Ectodermal cell (in vitro differentiated cells): ENCODE results near the gene PWP2.
"Not testable (repeated sequence)": the region's sequence is repeated elsewhere in the genome, so short reads cannot be mapped to it uniquely, and the experiment has no call there.

ENCODE experiments used
- H3K27ac ChIP-seq: 2 replicates; pipeline ENCODE4 v1.7.0; 2013; ENCODE audit warnings: mild to moderate bottlenecking, low read depth, low read length; ENCODE audit not compliant: insufficient read depth, poor library complexity, severe bottlenecking
- H3K27me3 ChIP-seq: 2 replicates; pipeline ENCODE4 v1.7.0; 2013; ENCODE audit warnings: mild to moderate bottlenecking, low read length; ENCODE audit not compliant: insufficient read depth, control insufficient read depth, poor library complexity, severe bottlenecking
- H3K36me3 ChIP-seq: one replicate; pipeline ENCODE4 v1.7.0; 2013; ENCODE audit warnings: low read length; ENCODE audit not compliant: control insufficient read depth, insufficient read depth
- H3K4me1 ChIP-seq: one replicate; pipeline ENCODE4 v1.7.0; 2013; ENCODE audit warnings: low read length; ENCODE audit not compliant: control insufficient read depth, insufficient read depth
- H3K4me3 ChIP-seq: 2 replicates; pipeline ENCODE4 v1.7.0; 2013; ENCODE audit warnings: low read depth, low read length, control low read depth; ENCODE audit not compliant: insufficient read depth
- H3K9me3 ChIP-seq: 2 replicates; pipeline ENCODE4 v1.7.0; 2013; ENCODE audit warnings: mild to moderate bottlenecking, low read length, moderate library complexity; ENCODE audit not compliant: control insufficient read depth
- WGBS, 2 experiments: methylation state at CpG; one replicate each; pipeline ENCODE4 v1.1.7; 2013; ENCODE audit warnings: missing lambda C conversion rate in 2 of 2; 5-methylcytosine and 5-hydroxymethylcytosine counted together

Gene PWP2

DNA sequence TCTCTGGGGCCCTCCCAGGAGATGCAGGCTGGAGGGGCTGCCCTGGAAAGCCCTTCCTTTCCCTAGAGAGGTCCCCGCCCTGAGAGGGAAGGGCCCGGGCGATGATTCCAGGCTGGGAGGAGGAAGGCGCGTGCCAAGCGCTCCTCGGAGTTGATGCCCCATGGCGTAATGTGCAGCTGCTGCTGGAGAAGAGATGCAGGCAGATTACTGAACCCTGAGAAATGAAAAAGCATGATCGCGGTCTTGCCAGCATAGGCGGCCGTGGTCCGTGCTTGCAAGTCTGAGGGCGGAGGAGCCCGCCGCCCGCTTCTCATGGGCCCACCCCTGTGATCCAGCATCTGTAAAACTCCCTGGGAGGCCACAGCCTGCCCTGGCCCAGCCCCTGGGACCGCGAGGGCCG is 53.6 kb downstream of the PWP2 start:
- not testable (repeated sequence) for H3K36me3 ChIP-seq, H3K4me3 ChIP-seq, H3K9me3 ChIP-seq, H3K27ac ChIP-seq, H3K4me1 ChIP-seq, H3K27me3 ChIP-seq
- no CpG with 5 or more reads among the region's 20 CpGs for WGBS, 2 experiments

GRCh38 chr21:44163167-44163653 is 56.0 kb downstream of the PWP2 start:
- not testable (repeated sequence) for H3K4me1 ChIP-seq, H3K36me3 ChIP-seq, H3K27me3 ChIP-seq, H3K9me3 ChIP-seq, H3K4me3 ChIP-seq, H3K27ac ChIP-seq
- no CpG with 5 or more reads among the region's 13 CpGs for WGBS, 2 experiments

DNA sequence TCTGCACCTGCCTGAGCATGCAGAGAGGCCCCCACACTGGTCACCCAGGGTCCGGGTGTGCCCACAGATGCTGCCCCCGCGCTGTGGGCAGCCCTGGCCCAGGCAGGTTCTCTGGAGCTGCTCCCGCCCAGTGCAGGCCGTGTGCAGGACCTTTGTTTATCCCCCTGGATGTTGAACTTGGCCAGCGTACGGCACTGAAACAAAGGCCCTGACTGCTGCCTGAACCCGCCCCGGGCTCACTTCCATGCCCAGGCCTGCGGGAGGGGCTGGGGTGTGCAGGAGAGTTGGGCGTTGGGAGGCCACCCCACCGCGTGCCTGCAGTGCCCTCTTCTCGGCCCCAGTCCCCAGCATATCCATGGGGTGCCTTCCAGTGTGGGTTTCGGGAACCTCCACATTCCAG is 58.7 kb downstream of the PWP2 start:
- not testable (repeated sequence) for H3K27ac ChIP-seq, H3K27me3 ChIP-seq, H3K36me3 ChIP-seq, H3K4me3 ChIP-seq, H3K4me1 ChIP-seq, H3K9me3 ChIP-seq
- no CpG with 5 or more reads among the region's 15 CpGs for WGBS, 2 experiments

GRCh38 chr21:44167527-44167926 is 60.3 kb downstream of the PWP2 start:
- whole genome bisulfite sequencing, 2 experiments: no CpG with 5 or more reads among the region's 11 CpGs
- H3K36me3 ChIP-seq, H3K9me3 ChIP-seq, H3K4me1 ChIP-seq, H3K4me3 ChIP-seq, H3K27ac ChIP-seq, H3K27me3 ChIP-seq: not testable (repeated sequence)

DNA sequence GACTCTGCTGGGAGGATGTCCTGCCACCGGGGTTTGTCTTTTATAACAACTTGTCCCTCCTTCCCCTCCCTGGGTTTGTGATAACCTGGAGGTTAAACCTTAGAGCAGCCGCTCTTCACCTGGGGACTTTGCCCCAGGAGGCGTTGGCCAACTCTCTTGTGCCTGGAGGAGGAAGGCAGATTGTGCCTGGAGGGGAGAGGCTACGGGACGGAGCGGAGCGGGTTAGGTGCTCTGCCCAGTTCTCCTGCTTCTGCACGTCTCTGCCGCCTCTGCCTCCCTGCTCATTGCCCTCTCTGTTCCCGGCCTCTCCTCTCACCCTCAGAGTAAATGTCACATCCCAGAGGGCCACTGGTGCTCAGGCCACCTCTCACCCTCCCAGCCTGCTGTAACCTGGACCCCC is 63.1 kb downstream of the PWP2 start:
- no CpG with 5 or more reads among the region's 10 CpGs for WGBS, 2 experiments
- not testable (repeated sequence) for H3K4me1 ChIP-seq, H3K4me3 ChIP-seq

DNA sequence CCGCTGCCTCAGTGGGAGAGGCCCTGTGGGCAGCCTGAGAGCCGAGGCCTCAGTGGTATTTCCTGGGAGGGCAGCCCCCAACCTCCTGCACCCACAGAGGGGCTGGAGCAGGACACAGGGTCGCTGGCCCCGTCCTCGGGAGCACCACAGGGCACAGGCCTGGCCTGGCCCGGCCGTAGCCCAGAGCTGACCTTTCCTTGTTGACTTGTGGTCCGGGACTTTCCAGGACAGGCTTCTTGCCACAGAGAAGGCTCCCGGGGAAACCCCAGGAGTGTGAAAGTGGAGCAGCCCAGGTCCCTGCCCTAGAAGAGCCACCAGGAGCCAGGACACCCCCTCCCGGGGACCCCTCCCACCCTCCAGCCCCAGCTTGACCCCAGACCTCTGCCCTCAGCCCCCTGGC is 63.7 kb downstream of the PWP2 start:
- not testable (repeated sequence) for H3K36me3 ChIP-seq, H3K4me3 ChIP-seq, H3K27ac ChIP-seq, H3K27me3 ChIP-seq, H3K4me1 ChIP-seq, H3K9me3 ChIP-seq
- 96% methylated on average over 5 of the region's 10 CpGs; no CpG with 5 or more reads in 1 of the 2 experiments for WGBS, 2 experiments

More for the DNA sequence above, 63.1 kb downstream of the PWP2 start:
- H3K27me3 ChIP-seq, H3K9me3 ChIP-seq, H3K27ac ChIP-seq, H3K36me3 ChIP-seq: not testable (repeated sequence)

DNA sequence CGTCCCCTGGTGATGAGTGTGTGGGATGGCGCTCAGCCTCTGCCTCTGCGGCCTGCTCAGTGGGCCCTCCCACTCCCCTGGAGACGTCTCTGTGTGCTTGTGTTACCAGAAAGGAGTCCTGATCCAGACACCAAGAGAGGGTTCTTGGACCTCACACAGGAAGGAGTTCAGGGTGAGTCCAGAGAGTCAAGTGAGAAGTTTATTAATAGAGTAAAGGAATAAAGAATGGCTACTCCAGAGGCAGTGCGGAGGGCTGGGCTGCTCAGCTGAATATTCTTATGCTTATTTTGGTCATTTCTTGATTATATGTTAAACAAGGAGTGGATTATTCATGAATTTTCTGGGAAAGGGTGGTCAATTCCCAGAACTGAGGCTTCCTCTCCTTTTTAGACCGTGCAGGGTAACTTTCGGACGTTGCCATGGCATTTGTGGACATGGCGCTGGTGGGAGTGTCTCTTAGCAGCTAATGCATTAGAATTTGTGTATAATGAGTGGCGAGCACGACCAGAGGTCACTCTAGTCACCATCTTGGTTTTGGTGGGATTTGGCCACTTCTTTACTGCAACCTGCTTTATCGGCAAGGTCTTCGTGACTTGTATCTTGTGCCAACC is 64.9 kb downstream of the PWP2 start:
- H3K36me3 ChIP-seq, H3K27me3 ChIP-seq, H3K27ac ChIP-seq, H3K4me3 ChIP-seq, H3K4me1 ChIP-seq, H3K9me3 ChIP-seq: not testable (repeated sequence)
- WGBS, 2 experiments: no CpG with 5 or more reads among the region's 13 CpGs

- not testable (repeated sequence) for H3K9me3 ChIP-seq, H3K4me3 ChIP-seq, H3K36me3 ChIP-seq, H3K27ac ChIP-seq, H3K4me1 ChIP-seq, H3K27me3 ChIP-seq
- WGBS, 2 experiments: no CpG with 5 or more reads among the region's 19 CpGs
Observed at GRCh38 chr21:44172741-44173140, 65.5 kb downstream of the PWP2 start.

DNA sequence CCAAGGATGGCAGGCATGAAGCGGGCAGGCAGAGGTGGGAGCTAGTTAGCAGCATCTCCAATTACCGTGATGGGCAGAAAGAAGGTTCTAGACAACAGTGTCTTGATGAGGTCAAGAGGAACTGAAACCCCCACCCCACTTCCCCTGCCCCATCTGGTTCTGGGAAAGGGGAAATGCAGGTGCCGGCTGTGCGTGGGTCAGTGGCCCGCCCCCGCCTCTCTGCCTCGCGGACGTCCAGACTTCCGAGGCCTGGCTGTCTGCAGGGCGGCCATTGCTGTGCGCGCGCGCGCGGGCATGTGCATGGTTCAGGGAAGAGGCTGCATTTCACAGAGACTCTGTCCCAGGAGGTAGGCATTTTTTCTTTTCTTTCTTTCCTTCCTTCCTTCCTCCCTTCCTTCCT is 68.0 kb downstream of the PWP2 start:
- H3K27me3 ChIP-seq, H3K9me3 ChIP-seq, H3K4me3 ChIP-seq, H3K4me1 ChIP-seq, H3K36me3 ChIP-seq, H3K27ac ChIP-seq: not testable (repeated sequence)
- no CpG with 5 or more reads among the region's 17 CpGs for WGBS, 2 experiments

DNA sequence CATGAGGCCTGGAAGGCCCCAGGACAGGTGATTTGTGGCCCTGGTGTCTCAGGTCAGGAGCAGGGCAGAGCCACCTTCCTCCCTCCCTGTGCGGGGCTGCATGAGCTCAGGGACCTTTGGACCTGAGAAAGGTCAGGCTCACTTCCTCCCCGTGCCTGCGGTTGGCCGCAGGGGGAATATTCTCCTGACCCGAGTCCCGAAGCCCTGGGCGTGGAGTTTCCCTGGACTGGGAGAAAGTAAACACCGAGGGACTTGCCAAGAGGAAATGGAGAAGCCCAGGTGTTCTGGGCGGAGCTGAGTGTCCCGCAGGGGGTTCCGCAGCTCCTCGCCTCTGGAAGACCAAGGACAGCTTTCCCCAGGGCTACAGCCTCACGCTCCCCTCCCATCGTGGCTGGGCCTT is 68.9 kb downstream of the PWP2 start:
- H3K4me3 ChIP-seq, H3K27ac ChIP-seq, H3K27me3 ChIP-seq, H3K4me1 ChIP-seq, H3K36me3 ChIP-seq, H3K9me3 ChIP-seq: not testable (repeated sequence)
- no CpG with 5 or more reads among the region's 14 CpGs for WGBS, 2 experiments
